GM12865 (cell line): ENCODE results near the gene SLC15A5.

Source experiments
- DNase-seq: peaks from one replicate; pipeline ENCODE4 v3.0.0; 2010; ENCODE audit warnings: low read depth
- H3K4me3 ChIP-seq: 2 replicates; pipeline ENCODE4 v1.5.1; 2011; ENCODE audit warnings: mild to moderate bottlenecking, low read depth, low read length, control low read depth
- CTCF ChIP-seq: IDR thresholded peaks from 2 replicates; pipeline ENCODE4 v1.5.1; 2011; ENCODE audit warnings: low read length, control low read depth, low read depth, inconsistent platforms; ENCODE audit not compliant: insufficient read depth; ENCODE audit errors: missing control alignments

The SLC15A5 gene

GRCh38 chr12:16243487-16244412, 33.7 kb downstream of the SLC15A5 start:
- DNase-seq, result no peak
- no peak for TF ChIP-seq CTCF
- no peak overlapping the region for H3K4me3 ChIP-seq

GRCh38 chr12:16241346-16241745, 36.1 kb downstream of the SLC15A5 start:
- TF ChIP-seq CTCF, result no peak
- no peak for DNase-seq

GRCh38 chr12:16238661-16239060, 38.8 kb downstream of the SLC15A5 start:
- no peak for DNase-seq
- H3K4me3 ChIP-seq, result no peak overlapping the region
- no peak for TF ChIP-seq CTCF

More at GRCh38 chr12:16241346-16241745, 36.1 kb downstream of the SLC15A5 start:
- no peak overlapping the region for H3K4me3 ChIP-seq

- TF ChIP-seq CTCF, result no peak
- no peak for DNase-seq
- no peak overlapping the region for H3K4me3 ChIP-seq
Observed at GRCh38 chr12:16229676-16230075, 47.8 kb downstream of the SLC15A5 start.

- no peak overlapping the region for H3K4me3 ChIP-seq
- TF ChIP-seq CTCF, result no peak
- peak; percentile 5 for DNase-seq
Observed at GRCh38 chr12:16228067-16228466, 49.4 kb downstream of the SLC15A5 start.

- no peak for TF ChIP-seq CTCF
- H3K4me3 ChIP-seq, result no peak overlapping the region
Observed at GRCh38 chr12:16225692-16226091, 51.8 kb downstream of the SLC15A5 start.

More at GRCh38 chr12:16225692-16226091, 51.8 kb downstream of the SLC15A5 start:
- DNase-seq, result no peak
